Stimulated activated CD4-positive, alpha-beta T cell treated with anti-CD3 and anti-CD28 coated beads, Interleukin-12 subunit alpha, Interleukin-12 subunit beta, amount 100 ng/mL, for 4 hours (primary cell): ENCODE measurements around the gene ACER3.
"Not testable (repeated sequence)": the region's sequence is repeated elsewhere in the genome, so short reads cannot be mapped to it uniquely, and the experiment has no call there.

Source experiments
- DNase-seq: peaks from one replicate; pipeline ENCODE4 v3.0.0-alpha.2; 2020

The ACER3 gene

DNA sequence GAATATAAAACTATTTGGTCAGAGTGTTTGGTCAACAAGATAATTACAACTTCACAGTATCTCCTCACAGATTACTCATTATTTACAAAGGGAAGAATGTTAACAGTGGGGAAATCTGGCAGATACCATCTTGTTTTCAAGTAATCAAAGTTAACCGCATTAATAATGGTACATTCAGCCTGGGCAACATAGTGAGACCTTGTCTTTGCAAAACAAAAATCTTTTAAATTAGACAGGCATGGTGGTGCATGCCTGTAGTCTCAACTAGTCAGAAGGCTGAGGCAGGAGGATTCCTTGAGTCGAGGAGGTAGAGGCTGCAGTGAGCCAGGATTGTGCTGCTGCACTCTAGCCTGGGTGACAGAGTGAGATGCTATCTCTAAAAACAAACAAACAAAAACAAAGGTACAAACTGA, 78.5 kb downstream of the ACER3 start:
- DNase-seq = no peak

DNA sequence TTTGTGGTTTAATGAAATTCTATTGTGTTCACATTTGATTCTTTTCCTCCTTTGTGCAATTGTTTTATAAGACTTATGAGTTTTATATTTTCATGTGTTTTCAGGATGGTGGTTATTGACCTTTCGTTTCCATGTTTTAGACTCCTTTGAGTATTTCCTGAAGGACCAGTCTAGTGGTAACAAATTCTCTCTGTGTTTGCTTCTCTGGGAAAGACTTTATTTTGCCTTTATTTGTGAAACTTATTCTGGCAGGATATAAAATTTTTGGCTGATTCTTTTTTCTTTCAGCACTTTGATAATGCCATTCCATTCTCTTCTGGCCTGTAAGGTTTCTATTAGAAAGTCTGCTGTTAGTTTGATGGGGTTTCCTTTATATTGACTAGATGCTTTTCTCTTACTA, 83.5 kb downstream of the ACER3 start:
- no peak for DNase-seq

GRCh38 chr11:76946223-76946622, 85.5 kb downstream of the ACER3 start:
- no peak for DNase-seq

DNA sequence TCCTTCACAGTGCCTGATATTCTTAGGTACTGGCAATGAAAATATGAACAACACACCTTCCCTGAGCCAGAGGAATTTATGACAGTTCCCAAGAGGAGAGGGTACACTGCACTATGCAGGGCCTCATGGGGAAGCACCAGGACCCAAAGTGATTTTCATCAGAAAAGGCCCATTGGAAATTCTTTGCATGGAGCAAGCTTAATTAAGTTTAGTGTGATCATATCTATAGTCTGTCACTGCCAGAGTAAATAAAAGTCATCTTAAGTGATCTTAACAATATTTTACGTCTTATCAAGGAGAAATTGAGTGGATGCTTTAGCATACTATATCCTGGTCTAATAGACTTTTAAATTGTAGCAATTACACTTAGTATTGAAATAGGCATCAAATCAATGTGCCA, 86.5 kb downstream of the ACER3 start:
- no peak for DNase-seq

DNA sequence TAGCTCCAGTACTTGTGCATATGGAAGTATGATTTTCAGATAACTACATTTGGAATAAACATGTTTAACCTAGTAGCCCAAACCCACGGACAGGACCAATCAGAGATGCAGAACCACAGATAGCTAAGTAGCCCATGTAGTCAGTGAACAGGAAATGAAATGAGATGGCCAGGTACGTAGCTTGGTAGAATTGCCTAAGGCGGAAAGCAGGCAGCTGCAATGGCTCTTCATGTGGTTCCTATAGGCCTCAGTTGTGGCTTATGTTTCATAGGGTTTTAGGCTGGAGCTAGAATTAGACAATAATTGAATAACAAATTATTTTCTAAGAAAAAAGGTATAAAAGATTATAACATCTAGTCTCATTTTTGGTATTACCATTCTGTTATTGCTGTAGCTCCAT, 87.1 kb downstream of the ACER3 start:
- no peak for DNase-seq

DNA sequence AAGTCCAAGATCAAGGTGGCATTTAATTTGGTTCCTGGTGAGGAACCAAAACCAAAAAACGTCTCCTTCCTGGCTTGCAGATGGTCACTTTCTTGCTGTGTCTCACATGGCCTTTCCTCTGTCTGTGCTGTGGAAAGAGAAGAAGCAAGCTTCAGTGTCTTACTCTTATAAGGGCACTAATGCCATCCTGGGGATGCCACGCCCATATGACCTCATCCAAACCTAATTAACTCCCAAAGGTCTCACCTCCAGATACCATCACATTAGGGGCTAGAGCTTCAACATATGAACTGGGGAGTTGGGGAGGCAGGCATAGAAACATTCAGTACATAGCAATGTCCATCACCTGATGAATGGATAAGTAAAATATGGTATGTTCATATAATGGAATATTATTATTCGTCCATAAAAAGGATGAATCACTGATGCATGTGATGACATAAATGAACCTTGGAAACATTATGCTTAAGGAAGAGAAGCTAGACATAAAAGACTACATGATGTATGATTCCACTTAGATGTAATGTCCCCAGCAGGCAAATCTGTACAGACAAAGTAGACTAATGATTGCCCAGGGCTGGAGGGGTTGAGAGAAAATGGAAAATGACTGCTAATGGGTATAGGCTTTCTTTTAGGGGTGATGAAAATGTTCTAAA, 94.9 kb downstream of the ACER3 start:
- no peak for DNase-seq

DNA sequence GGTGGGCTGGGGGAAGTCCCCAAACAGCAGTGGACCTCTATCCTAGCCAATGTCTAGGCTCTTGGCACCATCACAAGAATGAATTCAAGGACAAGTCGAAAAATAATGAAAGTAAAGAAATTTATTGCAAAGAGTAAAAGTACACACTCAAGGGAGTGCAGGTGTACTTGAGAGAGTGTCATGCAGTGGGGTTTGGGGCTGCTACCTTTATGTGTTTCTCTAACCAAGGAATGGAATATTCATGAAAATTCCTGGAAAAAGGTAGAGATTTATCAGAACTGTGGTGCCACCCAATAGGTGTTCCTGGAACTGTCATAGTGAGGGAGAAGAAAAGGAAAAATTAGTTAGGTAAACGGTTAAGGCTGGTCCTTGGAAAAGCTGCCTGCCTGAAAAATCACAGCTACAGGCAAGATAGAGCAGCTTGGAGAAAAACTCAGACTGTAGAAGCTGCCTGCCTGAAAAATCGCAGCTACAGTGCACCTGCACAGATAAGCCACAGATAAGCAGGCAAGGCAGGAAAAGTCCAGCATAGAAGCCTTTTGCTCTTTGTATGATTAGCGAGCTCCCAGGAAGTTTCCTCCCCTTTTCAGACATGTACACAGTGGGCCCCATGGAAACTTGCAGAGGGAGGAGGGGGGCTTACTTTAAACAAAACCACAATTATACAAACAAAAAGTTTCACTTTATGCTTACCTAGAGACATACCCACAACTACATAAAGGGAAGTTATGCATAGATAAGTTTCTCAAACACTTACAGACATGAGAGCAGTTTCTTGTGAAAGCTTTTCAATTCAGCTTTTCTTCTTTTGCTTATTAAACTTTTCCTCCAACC, 102.1 kb downstream of the ACER3 start:
- no peak for DNase-seq

- DNase-seq = not testable (repeated sequence)
Measured at GRCh38 chr11:76963417-76964168, 102.9 kb downstream of the ACER3 start.

DNA sequence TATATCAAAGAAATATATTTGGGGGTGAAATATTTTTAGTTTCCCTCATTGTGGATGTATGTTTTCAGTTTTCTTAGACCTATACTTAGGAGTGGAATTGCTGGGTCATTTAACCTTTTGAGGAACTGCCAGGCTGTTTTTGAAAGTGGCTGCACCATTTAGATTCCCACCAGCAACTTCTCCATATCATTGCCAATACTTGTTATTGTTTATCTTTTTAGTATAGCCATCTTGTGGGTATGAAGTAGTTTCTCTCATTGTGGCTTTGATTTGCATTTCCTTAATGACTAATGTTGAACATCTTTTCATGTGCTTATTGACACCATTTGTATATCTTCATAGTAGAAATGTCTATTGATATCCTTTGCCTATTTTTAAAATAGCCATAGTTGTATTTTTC, 111.3 kb downstream of the ACER3 start:
- DNase-seq = no peak

GRCh38 chr11:76974179-76974891, 113.6 kb downstream of the ACER3 start:
- DNase-seq = no peak

- no peak for DNase-seq
Measured at GRCh38 chr11:76975513-76975912, 114.8 kb downstream of the ACER3 start.

DNA sequence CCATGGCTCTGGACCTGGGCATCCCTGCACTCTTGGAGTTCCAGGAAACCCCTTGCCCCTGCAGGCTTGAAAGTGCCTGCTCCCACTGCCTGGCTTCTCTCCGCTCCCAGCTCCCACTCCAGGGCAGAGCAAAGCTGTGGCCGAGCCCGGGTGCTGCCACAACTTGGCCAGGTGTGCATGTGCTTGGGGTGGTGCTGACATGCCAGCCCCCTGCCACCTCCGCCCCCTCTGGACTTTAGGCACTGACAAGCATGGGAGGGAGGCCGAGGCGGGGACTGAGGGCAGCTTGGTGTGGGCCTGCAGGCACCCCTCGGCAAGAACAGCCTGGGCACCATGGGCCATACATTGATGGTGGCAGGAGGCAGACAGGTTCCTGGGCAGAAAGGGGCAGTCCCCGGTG, 117.1 kb downstream of the ACER3 start:
- DNase-seq = no peak

GRCh38 chr11:76978239-76978638, 117.5 kb downstream of the ACER3 start:
- DNase-seq = no peak

DNA sequence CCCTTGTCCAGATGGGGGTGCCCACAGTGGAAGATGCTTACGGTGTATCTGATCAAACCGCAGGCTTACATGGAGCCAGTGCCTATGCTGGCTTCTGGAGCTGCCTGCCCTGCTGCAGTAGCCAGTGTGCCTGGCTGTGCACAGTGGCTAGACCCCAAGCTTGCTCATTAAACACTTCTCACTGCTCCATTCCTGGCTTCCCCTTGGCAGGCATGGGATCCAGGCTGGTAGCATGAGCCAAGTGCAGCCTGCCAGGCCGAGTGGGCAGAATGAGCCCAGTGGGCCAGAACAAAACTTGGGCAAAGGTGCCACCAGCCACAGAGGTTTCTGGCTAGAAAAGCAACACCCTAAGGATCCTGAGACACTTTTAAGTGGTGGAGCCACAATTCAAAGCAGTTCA, 118.1 kb downstream of the ACER3 start:
- no peak for DNase-seq

GRCh38 chr11:76980196-76980595, 119.5 kb downstream of the ACER3 start:
- DNase-seq = no peak

DNA sequence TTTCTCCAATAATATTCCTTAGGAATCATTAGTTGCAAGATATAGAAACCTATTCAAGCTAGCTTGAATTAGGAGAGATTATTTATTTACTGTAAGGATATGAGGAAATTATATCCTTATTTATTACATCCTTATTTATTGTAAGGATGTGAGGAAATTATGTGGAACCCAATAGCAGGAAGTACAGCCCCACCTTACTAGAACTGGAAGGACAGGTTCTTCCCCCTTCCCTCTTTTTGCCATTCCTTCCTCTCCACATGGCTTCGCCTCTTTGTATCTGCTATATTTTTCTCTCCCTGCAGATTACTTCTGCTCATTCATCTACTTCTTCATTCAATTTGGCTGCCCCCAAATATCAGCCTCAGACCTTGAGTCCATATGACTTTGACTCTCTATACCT, 124.0 kb downstream of the ACER3 start:
- no peak for DNase-seq

GRCh38 chr11:76987203-76987602, 126.5 kb downstream of the ACER3 start:
- no peak for DNase-seq

GRCh38 chr11:76990628-76991027, 129.9 kb downstream of the ACER3 start:
- DNase-seq = no peak

DNA sequence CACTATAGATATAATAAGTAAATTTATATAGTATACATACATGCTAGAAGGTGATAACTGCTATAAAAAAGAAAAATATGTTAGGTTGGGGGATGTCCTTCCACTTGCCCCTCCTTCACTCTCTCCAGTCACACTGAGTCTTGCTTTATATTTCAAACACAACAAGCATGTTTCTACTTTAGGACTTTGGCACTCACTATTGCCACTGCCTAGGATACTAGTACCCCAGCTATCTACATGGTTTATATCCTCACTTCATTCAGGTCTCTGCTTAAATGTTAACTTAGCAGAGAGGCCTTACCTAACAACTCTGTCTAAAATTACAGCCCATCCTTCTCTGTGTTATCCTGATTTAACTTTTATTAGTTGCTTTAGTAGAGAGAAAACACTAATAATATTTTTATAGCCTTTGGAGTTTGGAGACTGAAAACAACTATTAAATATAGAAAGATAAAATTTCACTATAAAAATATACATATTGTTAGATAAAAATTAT, 134.4 kb downstream of the ACER3 start:
- no peak for DNase-seq

- no peak for DNase-seq
Measured at GRCh38 chr11:76997512-76997911, 136.8 kb downstream of the ACER3 start.

DNA sequence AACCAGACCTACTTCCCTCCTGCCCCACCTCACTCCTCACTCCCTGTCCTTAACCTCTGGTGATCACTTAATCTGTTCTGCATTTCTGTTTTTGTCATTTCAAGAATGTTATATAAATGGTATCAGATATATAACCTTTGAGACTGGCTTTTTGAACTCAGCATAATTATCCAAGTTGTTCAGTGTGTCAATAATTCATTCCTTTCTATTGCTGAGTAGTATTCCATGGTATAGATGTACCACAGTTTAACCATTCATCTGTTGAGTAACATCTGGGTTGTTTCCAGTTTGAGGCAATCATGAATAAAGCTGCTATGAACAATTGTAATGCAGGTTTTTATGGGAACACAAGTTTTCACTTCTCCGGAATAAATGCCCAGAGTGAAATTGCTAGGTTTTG, 138.9 kb downstream of the ACER3 start:
- DNase-seq = no peak

- no peak for DNase-seq
Measured at GRCh38 chr11:77001613-77002012, 140.9 kb downstream of the ACER3 start.

DNA sequence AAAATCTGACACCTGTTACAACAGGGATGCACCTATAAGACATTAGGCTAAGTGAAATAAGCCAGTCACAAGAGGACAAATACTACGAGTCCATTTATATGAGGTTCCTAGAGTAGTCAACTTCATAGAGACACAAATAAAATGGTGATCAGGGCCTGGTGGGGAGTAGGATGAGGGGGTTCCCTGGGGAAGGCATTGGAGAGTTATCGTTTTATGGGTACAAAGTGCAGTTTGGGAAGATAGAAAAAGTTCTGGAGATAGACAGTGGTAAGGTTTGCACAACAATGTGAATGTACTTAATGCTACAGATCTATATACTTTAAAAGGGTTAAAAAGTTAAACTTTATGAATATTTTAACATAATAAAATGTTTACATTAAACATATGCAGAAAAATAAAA, 142.1 kb downstream of the ACER3 start:
- no peak for DNase-seq
